Right hindlimb (tissue), 1 donor: Measurements from ENCODE around the gene CFAP20DC.
"Not testable (repeated sequence)": the region's sequence is repeated elsewhere in the genome, so short reads cannot be mapped to it uniquely, and the experiment has no call there.

ENCODE experiments used
- DNase-seq: peaks from one replicate; pipeline ENCODE4 v3.0.0-alpha.2; 2018

CFAP20DC gene

DNA sequence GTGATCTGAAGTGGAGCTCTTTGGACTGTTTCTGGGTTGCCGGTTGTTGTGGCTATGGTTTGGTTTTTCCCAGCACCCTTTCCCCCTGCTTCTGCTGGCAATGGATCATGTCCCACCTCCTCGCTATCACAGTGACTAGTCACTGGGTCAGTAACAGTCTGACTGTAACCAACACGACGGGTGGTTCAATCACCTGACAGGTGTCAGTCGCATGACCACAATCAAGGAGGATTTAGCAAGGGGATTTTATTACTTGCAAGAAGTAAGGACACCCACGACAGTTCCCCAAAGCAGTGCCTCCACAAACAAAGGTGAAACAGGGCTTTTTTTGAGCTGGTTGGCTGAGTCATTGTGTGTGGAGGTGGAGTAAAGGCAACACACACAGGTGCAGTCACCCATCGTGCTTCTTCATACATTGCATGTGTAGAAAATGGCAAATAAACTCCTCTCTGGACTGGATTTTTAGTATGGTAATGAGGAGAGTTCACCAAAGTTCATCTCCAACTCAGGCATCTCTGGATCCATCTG is 324.4 kb downstream of the CFAP20DC start:
- no peak for DNase-seq

DNA sequence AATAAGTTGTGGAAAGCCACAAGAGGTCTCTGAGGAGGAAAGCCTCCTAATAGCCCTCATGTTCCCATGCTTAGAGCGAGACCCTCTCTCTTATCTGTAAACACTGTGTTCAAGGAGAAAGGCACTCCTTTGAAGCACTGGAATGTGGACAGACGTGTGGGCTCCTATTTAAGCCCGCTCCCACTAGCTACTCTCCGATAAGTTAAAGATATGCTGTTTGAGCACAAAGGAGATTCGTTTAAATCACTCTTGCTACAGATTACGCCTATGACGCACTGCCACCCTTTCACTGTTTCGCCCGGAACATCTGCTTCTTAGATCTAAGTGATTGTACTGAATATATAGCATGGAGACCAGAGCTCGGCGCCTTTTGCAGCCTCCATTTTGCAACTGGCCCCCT is 325.5 kb downstream of the CFAP20DC start:
- DNase-seq = no peak

DNA sequence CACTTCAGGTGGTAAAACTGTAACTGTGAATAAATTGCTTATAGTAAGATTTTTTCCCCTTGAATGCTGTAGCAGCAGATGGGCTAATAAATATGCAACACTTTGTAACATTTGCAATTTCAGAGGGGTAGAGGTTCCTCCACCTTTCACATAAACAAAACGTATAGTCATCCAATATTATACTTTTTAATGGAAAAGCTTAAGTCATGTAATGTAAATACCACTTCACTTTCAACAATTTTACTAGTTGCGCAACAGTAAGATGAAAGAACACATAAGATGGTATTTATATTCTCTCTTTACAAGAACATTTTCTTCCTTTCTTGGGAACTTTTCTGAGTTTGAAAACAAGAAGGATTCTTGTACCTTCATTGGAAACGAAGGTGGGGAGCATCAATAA is 326.7 kb downstream of the CFAP20DC start:
- DNase-seq = no peak

DNA sequence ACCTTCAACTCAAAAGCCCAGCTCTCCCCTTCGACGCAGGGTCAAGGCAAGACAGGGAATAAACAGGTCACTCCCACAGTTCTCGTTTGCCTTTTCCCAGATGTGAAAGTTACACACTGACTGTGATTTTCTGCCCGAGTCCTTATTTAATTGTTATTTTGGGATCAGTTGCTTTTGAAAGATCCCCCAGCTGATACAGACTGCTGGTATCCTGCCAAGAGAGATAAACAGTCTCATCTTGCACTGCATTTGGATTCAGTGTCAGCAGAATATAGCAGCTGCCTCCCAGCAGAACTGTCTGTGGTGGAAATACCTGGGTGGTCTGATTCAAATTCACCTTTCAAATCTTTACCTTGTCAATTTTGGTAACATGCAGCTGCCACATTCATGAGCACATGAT is 327.3 kb downstream of the CFAP20DC start:
- DNase-seq = no peak

DNA sequence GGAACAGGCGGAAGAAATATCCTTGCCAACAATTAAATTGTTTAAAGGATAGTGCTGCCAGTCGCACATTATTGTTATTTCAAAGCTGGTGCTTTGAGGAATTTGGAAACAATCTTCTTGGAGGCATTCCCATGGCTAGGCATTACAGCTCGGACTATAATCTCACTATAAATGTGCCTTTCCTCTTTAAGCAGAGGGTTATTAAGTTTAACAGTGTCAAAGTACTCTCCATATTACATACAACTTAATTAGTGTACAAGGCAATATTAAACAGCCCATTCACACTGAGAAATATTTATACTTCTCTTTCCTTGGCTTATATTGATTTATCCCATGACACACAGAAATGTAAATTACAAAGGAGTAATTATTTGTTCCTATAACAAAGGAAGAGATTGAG is 329.3 kb downstream of the CFAP20DC start:
- DNase-seq = no peak

DNA sequence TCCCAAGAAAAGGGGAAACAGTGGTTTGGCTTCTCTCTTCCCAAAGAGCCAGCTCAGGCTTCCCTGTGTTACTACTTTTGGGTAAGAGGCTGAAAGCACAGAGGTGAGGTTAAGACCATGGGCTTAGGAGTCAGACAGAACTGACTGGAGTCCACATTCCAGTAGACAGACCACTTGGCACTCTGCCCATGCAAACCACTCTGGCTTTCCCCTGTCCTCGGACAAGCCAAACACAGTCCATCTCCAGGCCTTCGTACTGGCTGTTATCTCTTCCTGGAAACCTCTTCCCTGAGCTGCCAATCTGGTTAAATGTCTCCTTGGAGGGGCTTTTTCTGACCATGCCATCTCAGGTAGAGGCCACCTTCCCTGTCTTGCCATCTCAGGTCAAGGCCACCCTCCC is 330.1 kb downstream of the CFAP20DC start:
- no peak for DNase-seq

DNA sequence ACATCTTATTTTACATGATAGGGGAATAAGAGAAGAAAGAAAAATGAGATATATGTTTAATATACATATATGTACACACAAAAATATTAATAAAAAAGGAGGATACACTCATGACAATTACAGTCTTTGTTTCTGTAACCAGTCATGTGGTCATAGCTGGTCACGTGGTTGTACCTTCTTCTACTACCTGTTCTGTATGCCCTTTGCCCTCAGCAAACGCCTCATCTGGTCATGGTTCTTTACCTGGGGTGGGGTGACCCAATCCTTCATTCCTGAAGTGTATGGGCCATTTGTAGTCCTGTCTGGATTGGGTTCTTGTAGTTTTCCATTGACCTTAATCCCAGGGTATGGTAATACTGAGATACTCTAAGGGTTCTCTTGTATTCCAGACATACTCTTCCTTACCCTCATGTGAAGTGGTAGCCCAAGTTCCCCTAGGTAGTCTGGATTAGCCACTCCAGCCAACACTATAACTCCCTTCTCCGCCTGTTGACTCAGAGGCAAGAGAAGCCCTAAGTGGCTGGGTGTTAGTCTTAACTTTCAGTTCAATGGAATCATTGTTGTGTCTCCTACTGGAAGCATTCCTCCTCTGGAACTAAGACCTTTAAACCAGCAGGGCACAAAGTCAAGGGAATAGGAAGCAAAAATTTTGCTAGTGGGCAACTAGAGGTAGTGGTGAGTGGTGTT is 336.0 kb downstream of the CFAP20DC start:
- no peak for DNase-seq

GRCh38 chr3:58711871-58712270 is 338.0 kb downstream of the CFAP20DC start:
- DNase-seq = no peak

GRCh38 chr3:58708983-58709382 is 340.8 kb downstream of the CFAP20DC start:
- DNase-seq = not testable (repeated sequence)

- DNase-seq = no peak
These were observed 341.6 kb downstream of the CFAP20DC start for GRCh38 chr3:58708116-58708791.

DNA sequence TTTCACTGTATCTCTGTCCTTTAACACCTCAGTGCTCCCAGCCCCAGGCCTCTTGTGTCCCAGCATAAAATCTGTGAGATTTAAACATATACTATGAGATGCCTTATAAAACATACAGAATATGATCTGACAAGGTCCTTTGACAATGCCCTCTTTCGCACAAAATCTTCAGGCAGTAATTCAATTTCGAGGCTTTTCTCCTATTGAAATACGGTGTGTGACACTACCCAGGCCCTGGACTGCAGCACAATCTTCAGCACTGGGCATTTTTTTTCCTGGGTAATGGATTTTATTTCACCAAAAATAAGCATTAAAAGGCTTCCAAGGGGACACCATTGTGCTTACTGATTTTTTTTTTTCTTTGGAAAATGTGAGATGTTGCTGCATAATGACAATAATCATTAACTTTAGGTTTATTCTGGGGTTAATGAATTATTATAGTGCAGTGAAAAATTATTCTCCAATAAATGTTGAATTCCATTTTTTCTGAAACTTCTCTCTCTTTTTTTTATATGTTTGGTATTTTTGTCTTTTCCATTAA is 342.4 kb downstream of the CFAP20DC start:
- no peak for DNase-seq

DNA sequence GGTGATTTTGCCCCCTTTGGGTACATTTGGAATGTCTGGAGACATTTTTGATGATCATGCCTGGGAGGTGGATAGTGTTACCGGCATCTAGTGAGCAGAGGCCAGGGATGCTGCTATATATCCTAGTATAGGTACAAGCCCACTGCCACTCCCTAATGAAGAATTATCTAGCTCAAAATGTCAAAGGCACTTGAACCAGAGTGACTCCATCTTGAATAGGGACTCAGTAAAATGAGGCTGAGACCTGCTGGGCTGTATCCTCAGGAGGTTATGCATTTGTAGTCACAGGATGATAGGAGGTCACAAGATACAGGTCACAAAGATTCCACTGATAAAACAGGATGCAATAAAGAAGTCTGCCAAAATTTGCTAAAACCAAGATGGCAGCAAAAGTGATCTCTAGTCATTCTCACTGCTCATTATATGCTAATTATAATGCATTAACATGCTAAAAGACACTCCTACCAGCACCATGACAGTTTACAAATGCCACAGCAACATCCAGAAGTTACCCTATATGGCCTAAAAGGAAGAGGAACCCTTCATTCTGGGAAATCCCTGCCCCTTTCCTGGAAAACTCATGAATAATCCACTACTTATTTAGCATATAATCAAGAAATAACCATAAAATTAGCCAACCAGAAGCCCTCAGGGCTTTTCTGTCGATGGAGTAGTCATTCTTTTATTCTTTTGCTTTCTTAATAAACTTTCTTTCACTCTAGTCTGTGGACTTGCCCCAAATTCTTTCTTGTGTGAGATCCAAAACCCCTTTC is 343.2 kb downstream of the CFAP20DC start:
- DNase-seq = no peak

GRCh38 chr3:58704745-58705144 is 345.1 kb downstream of the CFAP20DC start:
- no peak for DNase-seq

DNA sequence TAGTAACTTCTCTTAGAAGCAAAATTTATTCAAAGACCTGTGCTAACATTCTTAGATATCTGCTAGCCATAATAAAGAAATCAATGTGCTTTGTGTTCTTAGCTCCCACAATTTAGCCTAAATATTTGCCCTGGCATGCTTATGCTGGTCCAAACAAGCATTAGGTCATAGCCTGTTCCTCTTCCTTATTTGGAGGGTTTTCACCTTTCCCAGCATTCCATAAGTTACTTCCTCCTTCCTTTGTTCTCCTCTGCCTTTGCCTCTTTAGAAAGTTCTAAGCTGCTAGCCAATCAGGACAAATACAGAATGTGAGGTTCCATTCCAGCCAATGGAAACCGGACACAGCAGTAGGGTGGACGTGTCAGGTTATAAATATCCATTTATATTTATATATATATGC is 345.5 kb downstream of the CFAP20DC start:
- not testable (repeated sequence) for DNase-seq

DNA sequence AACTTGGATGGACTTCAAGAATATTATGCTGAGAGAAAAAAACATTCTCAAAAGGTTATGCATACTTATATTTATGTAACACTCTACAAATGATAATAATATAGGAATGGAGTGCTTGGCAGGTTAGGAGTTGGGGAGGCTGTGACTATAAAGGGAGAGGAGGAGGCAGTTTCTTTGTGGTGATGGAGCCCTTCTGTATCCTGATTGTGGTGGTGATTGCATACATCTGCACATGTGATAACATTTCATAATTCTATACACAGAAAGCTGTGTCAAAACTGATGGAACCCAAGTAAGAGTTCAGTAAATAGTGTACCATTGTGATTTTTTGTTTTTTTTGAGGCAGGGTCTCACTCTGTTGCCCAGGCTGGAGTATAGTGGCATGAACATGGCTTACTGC is 351.6 kb downstream of the CFAP20DC start:
- DNase-seq = no peak

- no peak for DNase-seq
These were observed 352.3 kb downstream of the CFAP20DC start for GRCh38 chr3:58697561-58697960.

GRCh38 chr3:58696813-58697212 is 353.0 kb downstream of the CFAP20DC start:
- DNase-seq = not testable (repeated sequence)

DNA sequence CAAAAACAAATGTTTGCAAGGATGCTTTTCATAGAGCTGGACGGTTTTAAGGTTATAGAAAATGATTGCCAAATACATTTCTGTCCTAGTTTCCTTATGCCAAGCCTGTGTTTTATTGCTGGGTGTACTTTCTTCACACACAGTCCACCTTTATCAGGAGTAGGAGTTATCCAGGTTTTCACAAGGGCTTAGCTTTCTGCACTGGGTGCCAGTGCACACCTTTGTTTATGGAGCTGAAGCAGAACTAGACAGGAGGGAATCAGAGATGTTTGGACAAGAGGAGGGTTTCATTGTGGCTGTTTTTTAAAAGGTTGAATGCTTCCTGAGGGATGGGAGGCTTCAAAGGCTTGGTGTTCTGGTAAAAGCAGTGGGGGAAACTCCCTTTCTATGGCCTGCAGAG is 353.7 kb downstream of the CFAP20DC start:
- DNase-seq = no peak

DNA sequence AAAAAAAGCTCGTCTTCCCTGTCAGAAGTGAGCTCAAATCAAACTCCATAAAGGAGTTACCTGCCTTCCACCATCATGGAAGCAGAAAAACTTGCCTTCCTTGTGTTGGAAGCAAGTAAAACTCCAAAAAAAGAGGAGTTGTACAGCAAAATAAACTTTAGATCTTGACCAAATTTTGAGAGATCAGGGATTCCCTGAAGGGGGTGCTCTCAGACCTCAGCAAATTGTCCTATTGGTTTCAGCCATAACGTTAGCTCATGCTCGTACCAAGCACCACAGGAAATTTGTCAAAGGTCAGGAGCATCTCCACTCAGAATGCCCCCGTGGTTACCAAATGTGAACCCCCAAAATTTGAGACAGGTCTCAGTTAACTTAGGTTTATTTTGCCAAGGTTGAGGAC is 354.5 kb downstream of the CFAP20DC start:
- DNase-seq = not testable (repeated sequence)

DNA sequence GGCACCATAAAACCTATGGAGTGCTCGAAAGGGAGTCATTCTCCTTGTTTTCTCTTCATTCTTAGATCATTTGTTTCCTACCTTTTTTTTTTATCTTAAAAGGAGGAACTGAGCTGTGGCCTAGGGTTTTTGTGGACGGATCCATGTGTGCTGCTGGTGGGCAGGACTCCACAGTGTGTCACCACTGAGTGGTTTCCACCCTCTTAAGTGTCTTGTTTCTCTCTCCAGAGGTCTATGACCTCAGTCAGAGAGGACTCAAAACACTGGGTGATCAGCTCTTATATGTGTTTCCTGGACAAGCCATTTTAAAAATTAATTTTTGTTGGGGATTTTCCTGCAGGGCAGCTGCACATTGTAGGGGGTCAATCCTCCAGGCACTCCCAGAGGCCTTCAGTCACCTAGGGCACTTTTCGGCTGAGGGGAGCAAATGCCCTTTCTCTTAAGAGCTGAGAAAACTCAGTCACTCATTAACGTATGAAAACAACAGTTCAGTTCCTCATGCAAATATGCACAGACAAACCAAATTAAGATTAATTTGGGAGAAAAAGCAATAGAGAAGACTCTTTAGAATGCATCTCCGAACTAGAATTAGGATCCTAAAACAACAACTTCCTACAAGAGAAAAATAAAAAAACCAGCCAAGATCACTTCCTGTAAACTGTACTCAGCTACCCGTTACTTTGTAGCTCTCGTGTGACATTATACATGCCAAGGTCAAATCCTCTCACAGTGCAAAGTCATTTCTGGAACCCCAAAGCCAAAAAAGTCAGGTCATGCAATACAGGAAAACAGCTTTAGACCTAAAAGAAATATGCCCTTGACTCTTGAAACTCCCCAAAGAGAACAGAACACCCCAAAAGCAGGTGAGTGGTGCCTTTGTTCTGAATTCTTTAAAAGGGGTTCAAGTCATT is 355.6 kb downstream of the CFAP20DC start:
- DNase-seq = no peak

- no peak for DNase-seq
These were observed 357.3 kb downstream of the CFAP20DC start for GRCh38 chr3:58692484-58692883.
